Measurements from ENCODE around the gene SERPINA4.

DNA sequence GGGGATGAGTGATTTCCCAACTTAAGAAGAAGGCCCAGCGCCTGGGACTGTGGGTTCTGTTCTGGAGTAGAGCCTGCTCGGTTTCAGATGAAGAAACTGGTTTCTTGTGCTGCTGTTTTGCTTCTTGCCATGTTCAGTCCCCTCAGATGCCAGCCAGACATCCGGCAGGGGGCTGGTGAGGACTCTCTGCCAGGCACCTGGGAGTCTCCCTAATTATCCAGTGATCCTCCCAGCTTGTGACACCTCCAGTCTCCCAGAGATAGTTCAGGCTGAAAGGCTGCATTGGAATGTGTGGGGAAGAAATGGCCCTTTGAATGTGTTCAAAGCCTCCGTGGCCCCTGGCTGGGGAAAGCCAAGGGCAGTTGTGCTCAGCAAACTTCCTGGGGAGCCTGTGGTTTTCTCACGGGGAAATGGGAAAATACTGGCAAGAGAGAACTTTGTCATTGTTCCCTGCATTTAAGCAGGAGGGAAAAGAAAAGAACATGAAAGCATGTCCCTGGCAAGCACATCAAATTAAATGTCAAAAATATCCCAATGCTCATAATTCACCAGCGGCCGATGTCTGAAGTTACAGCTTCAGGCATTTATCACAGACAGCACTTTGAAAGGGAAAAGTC, 43.5 kb upstream of the SERPINA4 start:
- no peak for TF ChIP-seq POLR2A (IDR thresholded peaks at IDR 0.05; ENCODE audit: low read depth, low read length)
- TF ChIP-seq, protein P1, sequence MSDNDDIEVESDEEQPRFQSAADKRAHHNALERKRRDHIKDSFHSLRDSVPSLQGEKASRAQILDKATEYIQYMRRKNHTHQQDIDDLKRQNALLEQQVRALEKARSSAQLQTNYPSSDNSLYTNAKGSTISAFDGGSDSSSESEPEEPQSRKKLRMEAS (IDR thresholded peaks at IDR 0.05; ENCODE audit: insufficient read depth, insufficient read length): no peak

Data from endothelial cell of umbilical vein (primary cell).